ENCODE measurements around the gene TRIO.
A peak's percentile ranks its signal among the peaks of the same experiment; 100 is the strongest.

The TRIO gene

DNA sequence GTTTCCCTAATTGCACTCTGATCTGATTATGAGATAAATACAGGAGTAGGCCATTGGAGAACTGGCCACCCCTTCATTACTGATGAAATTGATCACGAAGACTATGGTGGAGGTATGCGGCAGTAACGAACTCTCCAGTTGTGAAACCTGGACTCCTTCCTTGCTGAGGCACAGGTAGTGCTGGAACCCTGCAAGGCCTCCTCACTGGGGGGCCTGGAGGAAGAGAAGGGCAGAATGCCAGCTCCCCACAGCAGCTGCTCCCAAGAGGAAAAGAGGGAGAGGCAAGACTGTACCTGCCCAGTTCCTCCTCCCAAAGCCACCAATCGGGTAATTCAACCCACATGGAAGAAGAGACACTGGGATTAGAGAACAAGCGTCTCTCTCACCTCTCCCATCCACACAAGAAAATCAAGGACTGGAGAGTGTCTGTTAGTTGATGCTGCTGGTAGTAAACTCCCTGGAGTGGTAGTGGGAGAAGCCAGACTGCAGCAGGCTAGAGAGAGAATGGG lies 19.1 kb upstream of the TRIO start:
- no peak for DNase-seq

DNA sequence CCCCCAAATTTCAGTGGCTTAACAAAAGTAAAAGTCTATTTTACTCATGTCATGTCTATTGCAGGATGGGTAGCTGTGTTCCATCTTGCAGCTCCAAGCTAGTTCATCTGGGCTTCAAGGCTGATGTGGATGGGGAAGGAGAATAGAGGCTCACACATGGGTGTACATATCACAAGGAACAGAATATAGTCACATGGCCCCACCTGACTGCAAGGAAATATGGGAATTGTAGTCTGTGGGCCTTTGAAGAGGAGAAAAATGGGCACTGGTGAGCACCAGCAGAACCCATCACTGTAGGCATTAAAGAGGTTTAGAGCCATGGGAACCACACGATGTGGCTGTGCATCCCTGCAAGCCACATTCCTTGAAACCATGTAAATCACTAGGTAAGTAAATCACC lies 17.9 kb upstream of the TRIO start:
- no peak for DNase-seq

DNA sequence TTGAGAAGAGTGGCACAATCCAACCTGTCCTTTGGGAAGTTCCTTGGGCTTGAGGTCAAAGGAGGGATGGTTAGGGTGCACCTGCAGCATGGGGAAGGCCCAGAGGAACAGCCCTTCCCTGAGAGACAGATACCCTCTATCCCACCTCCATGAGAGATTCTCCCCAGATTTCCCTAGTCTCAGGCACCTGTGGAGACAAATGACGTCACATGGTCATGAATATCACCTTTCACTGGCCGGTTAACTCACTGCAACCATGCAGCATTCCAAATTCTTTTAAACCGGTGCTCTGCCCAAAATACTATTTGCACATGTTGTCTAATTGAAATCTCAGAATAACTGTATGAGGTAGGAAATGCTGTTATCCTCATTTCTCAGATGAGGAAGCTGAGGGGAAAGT lies 15.6 kb upstream of the TRIO start:
- DNase-seq: no peak

DNA sequence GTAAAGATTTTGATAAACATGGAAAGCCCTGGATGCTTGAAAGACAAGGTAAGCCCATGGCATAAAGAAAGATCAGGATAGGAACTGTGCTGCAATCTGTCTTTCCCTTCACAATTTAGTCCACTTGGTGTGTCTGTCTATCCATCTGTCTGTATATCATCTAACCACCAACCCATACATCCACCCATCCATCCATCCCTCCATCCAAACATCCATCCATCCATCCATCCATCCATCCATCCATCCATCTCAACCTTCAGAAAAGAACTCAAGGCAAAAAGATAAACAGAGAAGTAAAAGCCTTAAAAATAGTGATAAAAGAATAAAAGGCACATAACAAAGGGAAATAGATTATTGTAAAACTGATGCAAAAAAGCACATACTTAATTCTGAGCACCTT lies 15.1 kb upstream of the TRIO start:
- no peak for DNase-seq

DNA sequence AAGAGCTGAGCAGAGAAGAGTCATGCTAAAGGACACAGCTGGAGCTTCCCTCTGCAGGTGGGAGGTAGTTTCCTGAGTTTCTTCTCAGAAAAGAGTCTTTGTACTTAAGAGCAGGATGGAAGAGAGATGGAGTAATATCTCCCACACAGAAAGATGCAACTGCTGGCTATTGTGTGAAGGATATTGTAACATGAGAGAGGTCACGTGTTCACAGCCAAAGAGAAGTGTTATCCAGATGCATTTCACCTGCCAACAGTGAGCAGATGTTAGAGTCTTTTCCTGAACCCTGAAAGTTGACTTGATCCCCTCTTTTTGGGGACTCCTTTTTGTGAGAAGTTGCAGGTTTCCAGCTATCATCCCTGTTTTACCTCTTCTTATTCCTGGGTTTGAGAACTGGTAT lies 14.0 kb upstream of the TRIO start:
- no peak for DNase-seq

GRCh38 chr5:14131855-14132503 lies 11.2 kb upstream of the TRIO start:
- no peak for DNase-seq

DNA sequence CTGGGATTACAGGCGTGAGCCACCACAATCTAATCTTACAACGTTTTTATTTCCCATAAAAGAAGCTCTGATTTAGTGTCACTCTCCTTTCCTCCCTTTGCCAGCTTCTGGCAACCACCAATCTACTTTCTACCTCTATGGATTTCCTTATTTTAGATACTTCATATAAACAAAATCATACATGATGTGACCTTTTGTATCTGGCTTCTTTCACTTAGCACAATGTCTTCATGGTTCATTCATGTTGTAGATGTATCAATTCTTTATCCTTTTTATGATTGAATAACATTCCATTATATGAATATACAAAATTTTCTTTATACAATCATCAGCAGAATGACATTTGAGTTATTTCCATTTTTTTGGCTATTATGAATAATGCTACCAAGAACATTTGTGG lies 9.7 kb upstream of the TRIO start:
- DNase-seq: no peak

GRCh38 chr5:14134083-14134482 lies 9.1 kb upstream of the TRIO start:
- DNase-seq: no peak

DNA sequence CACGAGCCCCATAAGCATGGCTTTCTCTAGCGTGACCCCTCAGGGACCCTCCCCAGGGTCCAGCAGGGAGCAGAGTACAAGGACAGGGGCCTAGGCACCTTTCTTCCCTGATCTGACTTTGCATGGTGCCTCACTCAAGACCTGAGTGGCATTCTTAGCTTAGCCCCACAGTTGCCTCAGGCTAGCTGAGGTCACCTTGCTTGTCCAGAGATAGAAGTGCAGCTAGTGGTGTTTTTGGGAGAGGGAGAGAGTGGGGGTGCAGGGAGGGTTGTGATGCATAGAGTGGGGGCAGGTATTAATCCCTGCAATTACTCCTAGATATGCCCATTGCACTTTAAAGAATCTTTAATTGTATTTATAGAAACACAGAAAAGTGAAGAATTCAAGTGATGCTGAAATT lies 8.4 kb upstream of the TRIO start:
- DNase-seq: no peak

DNA sequence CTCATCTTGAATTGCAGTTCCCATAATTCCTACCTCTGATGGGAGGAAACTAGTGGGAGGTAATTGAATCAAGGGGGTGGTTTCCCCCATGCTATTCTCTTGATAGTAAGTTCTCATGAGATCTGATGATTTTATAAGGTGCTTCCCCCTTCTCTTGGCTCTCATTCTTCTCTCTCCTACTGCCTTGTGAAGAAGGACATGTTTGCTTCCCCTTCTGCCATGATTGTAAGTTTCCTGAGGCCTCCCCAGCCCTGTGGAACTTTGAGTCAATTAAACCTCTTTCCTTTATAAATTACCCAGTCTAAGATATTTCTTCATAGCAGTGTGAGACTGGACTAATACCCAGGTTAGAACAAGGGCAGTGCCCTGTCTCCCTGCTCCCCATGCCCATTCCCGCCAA lies 7.5 kb upstream of the TRIO start:
- no peak for DNase-seq

DNA sequence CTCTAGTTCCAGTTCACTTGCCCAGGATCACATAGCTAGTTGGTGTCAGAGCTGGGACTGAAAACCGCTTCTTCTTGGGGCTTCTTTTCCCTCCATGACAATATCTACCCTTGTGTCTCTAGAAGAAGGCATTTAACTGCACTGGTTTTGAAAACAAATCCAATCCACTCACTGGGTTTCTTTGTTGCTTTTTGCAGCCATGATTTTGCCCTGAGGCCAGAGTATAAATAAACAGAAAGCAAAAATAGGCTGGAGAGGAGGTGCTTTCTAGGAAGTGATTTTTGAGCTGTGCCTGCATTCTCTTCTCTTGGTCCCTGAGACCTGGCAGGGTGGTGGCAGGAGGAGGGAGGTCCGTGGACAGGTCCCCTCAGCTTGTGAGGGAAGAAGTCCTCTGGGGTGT lies 6.9 kb upstream of the TRIO start:
- DNase-seq: no peak

- DNase-seq: no peak
Observed at GRCh38 chr5:14138608-14139540, 4.3 kb upstream of the TRIO start.

- DNase-seq: no peak
Observed at GRCh38 chr5:14141764-14142163, 1.4 kb upstream of the TRIO start.

DNA sequence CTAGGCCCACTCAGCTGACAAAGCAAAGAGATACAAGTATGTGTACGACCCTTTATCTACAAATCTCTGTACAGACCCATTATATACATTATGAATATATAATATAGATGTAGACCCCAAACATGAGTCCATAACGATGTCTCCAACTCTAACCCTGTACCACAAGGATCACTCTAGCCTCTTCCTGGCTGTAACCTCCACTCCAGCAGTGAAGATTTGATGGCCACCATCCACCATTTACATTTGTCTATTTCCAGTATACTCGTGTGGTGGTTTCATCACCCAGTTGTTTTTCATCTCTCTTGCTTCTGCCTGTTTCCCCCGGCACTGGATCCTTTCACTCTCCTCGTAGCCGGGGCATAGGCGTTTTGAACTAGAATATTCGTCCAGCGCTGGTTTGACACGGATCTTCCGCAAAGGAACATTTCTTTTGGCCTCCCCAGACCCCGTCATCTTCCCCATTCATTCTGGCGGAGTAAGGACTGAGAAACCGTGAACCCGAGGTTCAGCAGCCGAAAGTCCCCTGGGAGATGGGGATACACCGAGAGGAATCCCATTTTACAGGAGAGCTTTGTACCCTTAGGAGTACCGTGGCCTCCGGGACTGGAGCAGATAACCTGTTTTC lies 828 bp upstream of the TRIO start:
- DNase-seq: no peak

DNA sequence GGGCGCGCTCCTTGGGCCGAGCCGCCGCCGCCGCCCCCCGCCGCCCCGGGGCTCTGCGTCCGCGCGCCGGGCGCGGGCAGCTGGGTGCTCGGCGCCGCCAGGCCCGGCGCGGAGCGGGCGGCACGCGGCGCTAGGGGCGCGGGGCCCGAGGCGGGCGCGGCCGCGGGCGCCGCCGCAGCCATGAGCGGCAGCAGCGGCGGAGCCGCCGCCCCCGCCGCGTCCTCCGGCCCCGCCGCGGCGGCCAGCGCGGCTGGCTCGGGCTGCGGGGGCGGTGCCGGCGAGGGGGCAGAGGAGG lies 351 bp downstream of the TRIO start:
- no peak for DNase-seq

GRCh38 chr5:14143841-14144585 lies 871 bp downstream of the TRIO start:
- no peak for DNase-seq

DNA sequence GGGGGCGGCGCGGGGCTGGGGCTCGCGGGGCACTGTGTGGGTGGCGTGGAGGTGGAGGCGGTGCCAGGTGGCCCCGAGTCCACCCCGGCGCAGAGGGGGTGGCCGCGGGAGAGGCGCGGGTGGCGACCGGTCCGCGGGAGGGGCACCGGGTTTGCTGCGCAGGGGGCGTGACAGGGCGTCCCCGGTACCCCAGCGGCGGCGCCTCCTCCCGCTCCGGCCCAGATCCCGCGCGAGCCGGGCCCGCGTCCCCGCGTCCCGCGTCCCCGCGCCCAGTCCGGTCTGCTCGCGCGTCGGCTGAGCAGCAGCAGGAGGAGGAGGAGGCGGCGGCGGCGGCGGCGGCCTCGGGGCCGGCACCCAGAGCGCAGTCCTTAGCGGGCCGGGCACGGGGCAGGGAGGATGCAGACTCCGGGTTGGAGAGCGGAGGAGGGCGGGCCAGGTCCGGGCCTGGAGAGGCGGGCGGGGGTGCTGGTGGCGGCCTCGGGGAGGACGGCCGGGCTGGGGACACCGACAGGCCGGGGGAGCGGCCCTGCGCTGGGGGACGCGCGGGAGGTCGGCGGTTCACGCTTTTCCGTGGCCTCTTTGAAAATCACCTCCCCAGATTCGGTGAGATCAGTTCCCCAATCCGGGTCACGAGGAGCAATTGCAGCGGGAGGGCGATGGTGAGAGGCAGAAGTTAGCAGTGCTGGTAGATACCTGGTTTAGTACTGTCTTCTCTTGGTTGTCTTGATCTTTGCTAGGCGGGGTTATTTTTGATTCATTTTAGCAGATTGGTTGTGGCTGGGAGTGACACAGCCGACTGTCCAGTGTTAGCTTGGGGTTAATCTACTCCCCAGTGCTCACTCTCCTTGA lies 1.7 kb downstream of the TRIO start:
- peak; percentile 33 for DNase-seq

- DNase-seq: no peak
Observed at GRCh38 chr5:14145435-14146334, 2.5 kb downstream of the TRIO start.

- no peak for DNase-seq
Observed at GRCh38 chr5:14146725-14147124, 3.6 kb downstream of the TRIO start.

DNA sequence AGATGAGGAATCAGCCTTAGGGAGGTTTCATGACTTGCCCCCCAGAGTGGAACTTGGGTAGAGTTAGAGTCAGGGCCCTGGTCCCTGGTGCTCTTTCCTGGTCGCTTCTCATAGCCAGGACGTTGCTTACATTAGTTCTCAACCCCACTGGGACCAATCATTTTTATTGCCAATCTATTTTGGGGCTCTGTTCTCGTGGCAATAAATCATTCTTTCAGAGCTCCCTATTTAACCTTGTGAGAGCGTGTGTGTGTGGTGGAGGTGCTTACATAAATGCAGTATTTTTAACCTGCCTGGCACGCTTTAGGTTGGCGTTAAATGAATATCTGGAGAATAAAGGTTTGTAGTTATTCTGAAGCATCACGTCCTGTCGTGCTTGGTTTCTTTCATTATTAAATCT lies 4.1 kb downstream of the TRIO start:
- peak; percentile 69 for DNase-seq

- no peak for DNase-seq
Observed at GRCh38 chr5:14148483-14148882, 5.3 kb downstream of the TRIO start.

Data from NCI-H1436 (cell line).